AG09319 (cell line): ENCODE measurements around the gene SUPT3H.

ENCODE experiments used
- DNase-seq: peaks from one replicate; pipeline ENCODE4 v3.0.0-alpha.2; 2010; ENCODE audit warnings: low read depth; ENCODE audit errors: extremely low read depth
- CTCF ChIP-seq: IDR thresholded peaks from 2 replicates; pipeline ENCODE4 v1.5.1; 2011; ENCODE audit warnings: low read depth, mild to moderate bottlenecking, inconsistent platforms, low read length, moderate library complexity

Gene SUPT3H

GRCh38 chr6:45415788-45416518 lies 38.2 kb upstream of the SUPT3H start:
- DNase-seq = no peak
- no peak for TF ChIP-seq CTCF

- no peak for DNase-seq
- TF ChIP-seq CTCF = no peak
These were observed 37.6 kb upstream of the SUPT3H start for GRCh38 chr6:45415315-45415714.

GRCh38 chr6:45411959-45412358 lies 34.2 kb upstream of the SUPT3H start:
- no peak for TF ChIP-seq CTCF
- DNase-seq = no peak

GRCh38 chr6:45400021-45400420 lies 22.3 kb upstream of the SUPT3H start:
- TF ChIP-seq CTCF = no peak
- no peak for DNase-seq

- TF ChIP-seq CTCF = no peak
- no peak for DNase-seq
These were observed 20.5 kb upstream of the SUPT3H start for GRCh38 chr6:45398075-45398813.

GRCh38 chr6:45394586-45395095 lies 16.9 kb upstream of the SUPT3H start:
- no peak for DNase-seq
- no peak for TF ChIP-seq CTCF

GRCh38 chr6:45388328-45388727 lies 10.6 kb upstream of the SUPT3H start:
- DNase-seq = no peak
- no peak for TF ChIP-seq CTCF
